Naive thymus-derived CD4-positive, alpha-beta T cell (primary cell): Measurements from ENCODE around the gene HOXA3. TPM values are rescaled to one million over a fixed set of nuclear protein-coding genes. Genes with fewer than 3 reads are reported as not detected.

Experiments used
- ATAC-seq: fragments of 150-1000 bp; cut with Tn5 transposase; 2 replicates; pipeline ENCODE4 v1.10.0; 2021; ENCODE audit warnings: mild to moderate bottlenecking, moderate library complexity
- CTCF ChIA-PET: fragments of 350-600 bp; sonication (Branson Sonifier 250); formaldehyde crosslinking; loops from one replicate; lab custom pipeline; 2021; ENCODE audit warnings: antibody characterized with exemption; lab: Charles Lee
- POLR2A ChIA-PET: fragments of 350-600 bp; sonication (Branson Sonifier 250); formaldehyde crosslinking; loops from one replicate; lab custom pipeline; 2021; ENCODE audit warnings: antibody characterized with exemption, inconsistent platforms; lab: Charles Lee
- DNase-seq, 9 donors: peaks; one replicate each; pipeline versions ENCODE4 v3.0.0 to v3.0.0-alpha.2; 2020 to 2022; ENCODE audit warnings: mixed read lengths in 1 of 9
- H3K27ac ChIP-seq: one replicate; pipeline ENCODE4 v1.7.0; 2013; ENCODE audit warnings: mild to moderate bottlenecking, low read depth, low read length, moderate library complexity
- H3K27me3 ChIP-seq, 2 donors: one replicate each; pipeline ENCODE4 v1.7.0; 2013; ENCODE audit warnings: low read length in 2 of 2, mild to moderate bottlenecking in 2 of 2, moderate library complexity in 2 of 2; ENCODE audit not compliant: control insufficient read depth in 2 of 2, insufficient read depth in 2 of 2
- H3K36me3 ChIP-seq, 3 experiments: 1 replicate in 2 of 3; 2 replicates in 1 of 3; pipeline ENCODE4 v1.7.0; 2013; ENCODE audit warnings: low read length in 3 of 3, mild to moderate bottlenecking in 3 of 3, moderate library complexity in 1 of 3; ENCODE audit not compliant: insufficient read depth in 3 of 3, control insufficient read depth in 2 of 3
- H3K4me1 ChIP-seq, 2 donors: one replicate each; pipeline ENCODE4 v1.7.0; 2013; ENCODE audit warnings: low read length in 2 of 2, mild to moderate bottlenecking in 2 of 2, moderate library complexity in 1 of 2; ENCODE audit not compliant: control insufficient read depth in 2 of 2, insufficient read depth in 2 of 2
- H3K4me3 ChIP-seq: 2 replicates; pipeline ENCODE4 v1.7.0; 2013; ENCODE audit warnings: mild to moderate bottlenecking, low read length
- H3K9me3 ChIP-seq, 3 experiments: 1 replicate in 2 of 3; 2 replicates in 1 of 3; pipeline ENCODE4 v1.7.0; 2013; ENCODE audit warnings: low read length in 3 of 3; ENCODE audit not compliant: control insufficient read depth in 2 of 3
- H3K27ac Mint-ChIP-seq, 9 donors: one replicate each; pipeline ENCODE4 v1.8.0; 2020 to 2022; ENCODE audit warnings: mixed read lengths in 9 of 9, mild to moderate bottlenecking in 8 of 9, moderate library complexity in 5 of 9, inconsistent platforms in 2 of 9
- H3K27me3 Mint-ChIP-seq, 5 donors: one replicate each; pipeline ENCODE4 v1.8.0; 2021 to 2022; ENCODE audit warnings: mixed read lengths in 5 of 5, mild to moderate bottlenecking in 1 of 5
- H3K36me3 Mint-ChIP-seq, 5 donors: one replicate each; pipeline ENCODE4 v1.8.0; 2020 to 2022; ENCODE audit warnings: mixed read lengths in 5 of 5, mild to moderate bottlenecking in 3 of 5, inconsistent platforms in 1 of 5
- H3K4me1 Mint-ChIP-seq, 7 donors: one replicate each; pipeline ENCODE4 v1.8.0; 2020 to 2022; ENCODE audit warnings: mixed read lengths in 7 of 7, mild to moderate bottlenecking in 3 of 7, inconsistent platforms in 1 of 7
- H3K4me3 Mint-ChIP-seq, 10 donors: one replicate each; pipeline ENCODE4 v1.8.0; 2020 to 2022; ENCODE audit warnings: mild to moderate bottlenecking in 10 of 10, mixed read lengths in 10 of 10, moderate library complexity in 6 of 10, inconsistent platforms in 2 of 10
- H3K9me3 Mint-ChIP-seq, 11 donors: one replicate each; pipeline ENCODE4 v1.8.0; 2020 to 2022; ENCODE audit warnings: mixed read lengths in 11 of 11, mild to moderate bottlenecking in 4 of 11, inconsistent platforms in 1 of 11, moderate library complexity in 1 of 11
- intact Hi-C, 2 donors: fragments of 100-400 bp; cut with micrococcal nuclease; formaldehyde crosslinking; loops; one replicate each; pipeline ENCODE4 v1.15.1; 2023
- polyA plus RNA-seq, 2 donors: library from polyadenylated mRNA; unstranded; fragments of 300-500 nt; fragmentation: Illumina TruSeq; gene quantifications; one replicate each; pipeline ENCODE4 v1.2.3, GENCODE V29; 2021
- total RNA-seq, 6 experiments: library from RNA in 5 of 6; stranded (reverse) in 5 of 6; gene quantifications; 1 replicate in 5 of 6; 2 replicates in 1 of 6; pipeline ENCODE4 v1.2.3 and lab custom pipeline; 2021 to 2026

The HOXA3 gene
- total and polyA plus RNA-seq, 7 experiments from 2014 or later, result 0.12 TPM; not detected in 6

GRCh38 chr7:27140126-27140857 lies 12.1 kb downstream of the HOXA3 start:
- Histone ChIP-seq H3K9me3 (no peaks in the 10 kb centered on the region), H3K4me1 (no peaks in the 10 kb centered on the region), H3K36me3 (no peaks in the 10 kb centered on the region), H3K27me3 (peaks cover 0 to 3% of the 10 kb centered on the region in 2 donors), H3K27ac (no peak overlapping the region), H3K4me3 (no peak overlapping the region)
- H3K9me3 Mint-ChIP-seq, result peaks cover 0 to 3% (median 0%) of the 10 kb centered on the region in 11 donors
- H3K27me3 Mint-ChIP-seq, result peaks cover 32 to 61% (median 56%) of the 10 kb centered on the region in 5 donors
- H3K36me3 Mint-ChIP-seq, result peaks cover 0 to 3% (median 0%) of the 10 kb centered on the region in 5 donors
- H3K4me1 Mint-ChIP-seq, result peaks cover 0 to 7% (median 2%) of the 10 kb centered on the region in 7 donors
- ATAC-seq, result no peak
- H3K27ac Mint-ChIP-seq, result no peak overlapping the region
- DNase-seq, result no peak
- intact Hi-C loops, result no loop called here
- ChIA-PET POLR2A (no interaction called here), CTCF (interaction anchor here (0.6 kb wide), 2 partner anchors 173 to 1078 kb away, joined by 3 to 4 read pairs; no protein-coding TSS in a partner anchor)
- no peak overlapping the region for H3K4me3 Mint-ChIP-seq

- peaks cover 40 to 64% (median 59%) of the 10 kb centered on the region in 5 donors for H3K27me3 Mint-ChIP-seq
- Histone ChIP-seq H3K4me1 (no peaks in the 10 kb centered on the region), H3K27me3 (peaks cover 0 to 4% of the 10 kb centered on the region in 2 donors), H3K9me3 (no peaks in the 10 kb centered on the region), H3K36me3 (no peaks in the 10 kb centered on the region), H3K4me3 (no peak overlapping the region), H3K27ac (no peak overlapping the region)
- DNase-seq, result no peak
- intact Hi-C loops, result no loop called here
- peaks cover 0 to 3% (median 0%) of the 10 kb centered on the region in 5 donors for H3K36me3 Mint-ChIP-seq
- H3K4me1 Mint-ChIP-seq, result peaks cover 0 to 11% (median 5%) of the 10 kb centered on the region in 7 donors
- ATAC-seq, result no peak
- peaks cover 0 to 2% (median 0%) of the 10 kb centered on the region in 11 donors for H3K9me3 Mint-ChIP-seq
- H3K4me3 Mint-ChIP-seq, result no peak overlapping the region
- H3K27ac Mint-ChIP-seq, result no peak overlapping the region
- POLR2A ChIA-PET, result no interaction called here
- CTCF ChIA-PET, result no interaction called here
Measured at GRCh38 chr7:27139334-27140125, 12.9 kb downstream of the HOXA3 start.

- Mint-ChIP-seq H3K4me1 (peaks cover 0 to 15% (median 5%) of the 10 kb centered on the region in 7 donors), H3K4me3 (no peak overlapping the region), H3K27me3 (peaks cover 46 to 66% (median 64%) of the 10 kb centered on the region in 5 donors), H3K36me3 (peaks cover 0 to 3% (median 0%) of the 10 kb centered on the region in 5 donors), H3K9me3 (peaks cover 0 to 2% (median 0%) of the 10 kb centered on the region in 11 donors), H3K27ac (no peak overlapping the region)
- CTCF ChIA-PET, result no interaction called here
- H3K4me1 ChIP-seq, result no peaks in the 10 kb centered on the region
- H3K36me3 ChIP-seq, result no peaks in the 10 kb centered on the region
- intact Hi-C loops, result no loop called here
- no peak for ATAC-seq
- POLR2A ChIA-PET, result no interaction called here
- no peak overlapping the region for H3K27ac ChIP-seq
- no peak for DNase-seq
- H3K27me3 ChIP-seq, result peaks cover 0 to 6% of the 10 kb centered on the region in 2 donors
- H3K4me3 ChIP-seq, result no peak overlapping the region
- no peaks in the 10 kb centered on the region for H3K9me3 ChIP-seq
Measured at GRCh38 chr7:27138985-27139333, 13.4 kb downstream of the HOXA3 start.

- Histone ChIP-seq H3K36me3 (no peaks in the 10 kb centered on the region), H3K27ac (no peak overlapping the region), H3K4me3 (no peak overlapping the region), H3K9me3 (no peaks in the 10 kb centered on the region), H3K27me3 (peaks cover 0 to 6% of the 10 kb centered on the region in 2 donors), H3K4me1 (no peaks in the 10 kb centered on the region)
- intact Hi-C loops, result no loop called here
- H3K9me3 Mint-ChIP-seq, result peaks cover 0 to 2% (median 0%) of the 10 kb centered on the region in 11 donors
- DNase-seq (no peak), ATAC-seq (no peak)
- H3K4me3 Mint-ChIP-seq, result no peak overlapping the region
- peaks cover 0 to 3% (median 0%) of the 10 kb centered on the region in 5 donors for H3K36me3 Mint-ChIP-seq
- ChIA-PET POLR2A (no interaction called here), CTCF (no interaction called here)
- peaks cover 50 to 69% (median 67%) of the 10 kb centered on the region in 5 donors for H3K27me3 Mint-ChIP-seq
- H3K27ac Mint-ChIP-seq, result no peak overlapping the region
- peaks cover 0 to 18% (median 5%) of the 10 kb centered on the region in 7 donors for H3K4me1 Mint-ChIP-seq
Measured at GRCh38 chr7:27138472-27138871, 13.9 kb downstream of the HOXA3 start.

- H3K36me3 Mint-ChIP-seq, result peaks cover 0 to 3% (median 0%) of the 10 kb centered on the region in 5 donors
Measured at GRCh38 chr7:27137640-27138315, 14.6 kb downstream of the HOXA3 start.

GRCh38 chr7:27134392-27134791 lies 18.0 kb downstream of the HOXA3 start:
- H3K4me3 ChIP-seq, result no peak overlapping the region
- no peaks in the 10 kb centered on the region for H3K4me1 ChIP-seq
- Mint-ChIP-seq H3K9me3 (no peaks in the 10 kb centered on the region), H3K27ac (no peak overlapping the region), H3K4me3 (no peak overlapping the region), H3K27me3 (peaks cover 53 to 71% (median 65%) of the 10 kb centered on the region in 5 donors), H3K36me3 (peaks cover 0 to 3% (median 0%) of the 10 kb centered on the region in 5 donors), H3K4me1 (peaks cover 0 to 18% (median 2%) of the 10 kb centered on the region in 7 donors)
- DNase-seq, result no peak
- intact Hi-C loops, result loop anchor here in 1 of 2 donors (5.0 kb wide), 1 partner anchor 37 kb away; the partner anchor contains the start of gene HOXA1
- H3K36me3 ChIP-seq, result no peaks in the 10 kb centered on the region
- no peak overlapping the region for H3K27ac ChIP-seq
- peaks cover 0 to 6% of the 10 kb centered on the region in 2 donors for H3K27me3 ChIP-seq
- no peaks in the 10 kb centered on the region for H3K9me3 ChIP-seq
- ATAC-seq, result no peak
- ChIA-PET CTCF (no interaction called here), POLR2A (no interaction called here)

More at GRCh38 chr7:27137640-27138315, 14.6 kb downstream of the HOXA3 start:
- ChIA-PET CTCF (no interaction called here), POLR2A (no interaction called here)
- Mint-ChIP-seq H3K4me3 (no peak overlapping the region), H3K27me3 (peaks cover 54 to 76% (median 70%) of the 10 kb centered on the region in 5 donors), H3K9me3 (peaks cover 0 to 2% (median 0%) of the 10 kb centered on the region in 11 donors), H3K27ac (no peak overlapping the region), H3K4me1 (peaks cover 0 to 18% (median 3%) of the 10 kb centered on the region in 7 donors)
- H3K27ac ChIP-seq, result no peak overlapping the region
- H3K9me3 ChIP-seq, result no peaks in the 10 kb centered on the region
- H3K4me3 ChIP-seq, result no peak overlapping the region
- DNase-seq (no peak), ATAC-seq (no peak)
- no peaks in the 10 kb centered on the region for H3K36me3 ChIP-seq
- intact Hi-C loops, result no loop called here
- no peaks in the 10 kb centered on the region for H3K4me1 ChIP-seq
- peaks cover 0 to 6% of the 10 kb centered on the region in 2 donors for H3K27me3 ChIP-seq
